Measurements from ENCODE around the gene DPP4. TPM values are rescaled to one million over a fixed set of nuclear protein-coding genes. Genes with fewer than 3 reads are reported as not detected.

DPP4 gene
- total RNA-seq = 0.35 and 0.60 TPM in 2 replicates

DNA sequence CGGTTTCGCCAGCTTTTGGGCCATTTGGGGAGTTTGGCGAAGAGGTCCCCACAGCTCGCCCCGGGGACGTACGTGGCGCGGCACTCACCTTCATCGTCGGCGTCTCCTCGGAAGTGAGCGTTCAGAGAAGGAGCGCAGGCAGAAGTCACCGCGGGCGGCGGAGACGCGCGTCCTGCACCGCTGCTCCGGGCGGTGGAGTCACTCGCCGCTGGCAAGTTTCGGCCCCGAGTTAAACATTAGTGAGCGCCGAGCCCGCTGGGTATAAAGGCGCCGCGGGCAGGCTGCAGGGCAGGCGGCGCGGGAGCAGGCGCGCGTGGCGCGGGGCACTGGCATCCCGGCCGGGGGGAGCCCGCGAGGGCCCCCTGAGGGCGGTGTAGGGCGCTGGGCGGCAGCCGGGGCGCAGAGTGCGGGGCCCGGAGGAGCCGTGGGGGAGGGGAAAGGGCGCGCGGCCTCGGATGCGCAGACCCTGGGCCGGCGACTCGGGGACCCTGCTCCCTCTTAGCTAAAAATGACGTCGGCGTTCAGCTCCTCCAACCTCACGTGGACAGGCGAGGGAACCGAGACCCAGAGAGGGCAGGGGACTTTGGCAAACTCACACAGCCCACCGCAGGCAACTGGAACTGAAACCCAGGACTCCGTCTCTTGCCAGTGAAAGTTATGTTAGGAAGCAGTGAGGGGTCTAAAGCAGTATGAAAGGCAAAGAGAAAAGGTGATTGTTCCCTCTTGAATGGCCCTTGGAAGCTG is at the start of gene DPP4:
DPP4 (minus strand) TSS at position 328 of the 744 bp plus-strand sequence; CDS start at position 94, 234 bp downstream.

Other genes with a start within 250 kb of the DPP4 start
- not detected in 2 replicates for gene GCG, start 78.0 kb upstream of the DPP4 start, total RNA-seq
- gene FAP, start 169.2 kb upstream of the DPP4 start, total RNA-seq = 3.2 and 4.3 TPM in 2 replicates
- gene IFIH1, start 244.5 kb upstream of the DPP4 start, total RNA-seq = 5.2 and 8.0 TPM in 2 replicates